GM19023 (cell line): ENCODE results near the gene CDKN2AIP.

Source experiments
- ATAC-seq: cut with Tn5 transposase; IDR thresholded peaks from one replicate; pipeline ENCODE4 v1.9.1; 2021; ENCODE audit warnings: mild to moderate bottlenecking, moderate library complexity; ENCODE audit not compliant: unreplicated experiment

The CDKN2AIP gene

GRCh38 chr4:183492791-183493222, 48.4 kb downstream of the CDKN2AIP start:
- ATAC-seq: no peak

GRCh38 chr4:183493246-183493645, 48.8 kb downstream of the CDKN2AIP start:
- no peak for ATAC-seq

- ATAC-seq: no peak
These were observed 50.7 kb downstream of the CDKN2AIP start for GRCh38 chr4:183495184-183495583.
